Adrenal gland (tissue), 12 donors: ENCODE data around the gene SRC. TPM values are rescaled to one million over a fixed set of nuclear protein-coding genes. Genes with fewer than 3 reads are reported as not detected.
A peak's percentile ranks its signal among the peaks of the same experiment; 100 is the strongest.

Source experiments
- DNase-seq, 7 donors: peaks; one replicate each; pipeline ENCODE4 v3.0.0-alpha.2; 2019 to 2020
- H3K27ac ChIP-seq, 5 donors: fragments of 200-600 bp; sonication (generic) in 4 of 5; 1 replicate in 3 of 5; 2 replicates in 2 of 5; pipeline versions ENCODE4 v1.5.1 to v1.8.0; 2016 to 2020; ENCODE audit warnings: mild to moderate bottlenecking in 1 of 5
- H3K27me3 ChIP-seq: fragments of 200-600 bp; 2 replicates; pipeline ENCODE4 v1.8.0; 2021
- H3K36me3 ChIP-seq, 2 donors: fragments of 200-600 bp; replicated peaks in 1 of 2; 1 replicate in 1 of 2; 2 replicates in 1 of 2; pipeline versions ENCODE4 v1.5.1 to v1.8.0; 2018 to 2022
- H3K4me1 ChIP-seq, 2 donors: fragments of 200-600 bp; replicated peaks in 1 of 2; 1 replicate in 1 of 2; 2 replicates in 1 of 2; pipeline versions ENCODE4 v1.5.1 to v1.8.0; 2018 to 2021
- H3K4me3 ChIP-seq, 4 donors: fragments of 200-600 bp; sonication (generic) in 3 of 4; one replicate each; pipeline ENCODE4 v1.5.1; 2016 to 2018
- H3K9me3 ChIP-seq, 3 donors: fragments of 200-600 bp; sonication (generic) in 1 of 3; replicated peaks in 1 of 3; 1 replicate in 2 of 3; 2 replicates in 1 of 3; pipeline versions ENCODE4 v1.5.1 to v1.8.0; 2016 to 2021
- POLR2A ChIP-seq, 2 donors: fragments of 450-650 bp; IDR thresholded peaks; one replicate each; pipeline ENCODE4 v1.6.1; 2017; ENCODE audit warnings: antibody characterized with exemption in 2 of 2, mild to moderate bottlenecking in 2 of 2, moderate library complexity in 1 of 2
- WGBS, 4 donors: extraction: QIAGEN DNeasy Blood & Tissue Kit in 2 of 4; methylation state at CpG; one replicate each; pipeline versions ENCODE4 v1.1.5 to v1.1.7; 2013 to 2017; 5-methylcytosine and 5-hydroxymethylcytosine counted together
- intact Hi-C, 2 donors: fragments of 100-400 bp; cut with DNase I; formaldehyde crosslinking; loops; one replicate each; pipeline versions ENCODE4 v1.14.1 to v1.15.0; 2022 to 2023
- polyA plus RNA-seq, 3 donors: library from polyadenylated mRNA; stranded (reverse); fragments of 200-250 nt in 2 of 3; fragments of 350-450 nt in 1 of 3; fragmentation: Illumina TruSeq in 1 of 3; extraction: RNeasy Lipid Tissue Mini Kit (QIAGEN cat#74804) in 1 of 3; gene quantifications; one replicate each; pipeline ENCODE4 v1.2.3, GENCODE V29; 2013 to 2014
- total RNA-seq, 9 donors: library from RNA; depleted of rRNA in 4 of 9; stranded (reverse); fragments of >200 nt in 4 of 9; fragments of 120-200 nt in 1 of 9; fragmentation: NEBNext Ultra II Directional in 1 of 9; extraction: Animal tissue kit (Norgen Biotek cat#: 25700) in 1 of 9; gene quantifications; one replicate each; pipeline versions ENCODE4 v1.1.0 to v1.2.4, GENCODE V29; 2013 to 2023
- TF ChIP-seq, protein P1 (sequence below), 6 experiments: fragments of 450-650 bp in 4 of 6; fragments of 200-600 bp in 2 of 6; sonication (generic) in 1 of 6; IDR thresholded peaks; 1 replicate in 5 of 6; 2 replicates in 1 of 6; pipeline versions ENCODE4 v1.5.1 to v1.8.0; 2016 to 2021; ENCODE audit warnings: antibody characterized with exemption in 6 of 6, mild to moderate bottlenecking in 2 of 6, moderate library complexity in 1 of 6
- donor health status: healthy with polysubstance abuse.
- donor health status: Bipolar disorder and iron deficiency.
- donor health status: DM: yes; HTN: yes; CAD: no.
- donor health status: DM: no; HTN: no; CAD: no.
- donor health status: DM: no; HTN: no; CAD: no.
- donor health status: DM: yes; HTN: yes; CAD: no.

The SRC gene
- total and polyA plus RNA-seq, 12 donors: 10.6 to 83.0 (median 52.7) TPM

DNA sequence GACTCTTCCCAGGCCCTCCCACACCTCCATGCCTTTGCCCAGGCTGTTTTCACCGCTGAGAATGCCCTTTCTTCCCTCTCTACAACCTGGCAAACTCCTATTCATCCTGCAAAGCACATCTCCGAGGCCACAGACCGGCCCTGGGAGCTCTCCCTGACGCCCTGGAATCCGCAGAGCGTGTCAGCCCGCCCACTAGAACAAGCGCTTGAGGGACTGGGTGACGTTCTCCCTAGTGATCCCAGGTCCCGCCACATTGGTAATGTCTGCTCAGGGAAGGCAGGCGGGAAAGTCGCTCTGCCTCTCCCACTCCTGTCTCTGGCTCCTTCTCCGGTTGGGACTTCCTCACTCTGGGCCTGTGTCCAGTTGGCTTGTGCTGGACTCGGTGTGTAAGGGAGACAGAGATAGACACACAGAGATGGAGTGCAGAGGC is 61.6 kb downstream of the SRC start:
- WGBS, 4 donors: 58 to 70% (median 61%) methylated on average over 13 to 14 of the region's 14 CpGs
- peaks cover 7 to 18% of the 10 kb centered on the region in 2 donors for H3K4me1 ChIP-seq
- H3K9me3 ChIP-seq: no peaks in the 10 kb centered on the region
- no peaks in the 10 kb centered on the region for H3K27me3 ChIP-seq
- peaks cover 0 to 19% of the 10 kb centered on the region in 2 donors for H3K36me3 ChIP-seq
- TF ChIP-seq, protein P1, sequence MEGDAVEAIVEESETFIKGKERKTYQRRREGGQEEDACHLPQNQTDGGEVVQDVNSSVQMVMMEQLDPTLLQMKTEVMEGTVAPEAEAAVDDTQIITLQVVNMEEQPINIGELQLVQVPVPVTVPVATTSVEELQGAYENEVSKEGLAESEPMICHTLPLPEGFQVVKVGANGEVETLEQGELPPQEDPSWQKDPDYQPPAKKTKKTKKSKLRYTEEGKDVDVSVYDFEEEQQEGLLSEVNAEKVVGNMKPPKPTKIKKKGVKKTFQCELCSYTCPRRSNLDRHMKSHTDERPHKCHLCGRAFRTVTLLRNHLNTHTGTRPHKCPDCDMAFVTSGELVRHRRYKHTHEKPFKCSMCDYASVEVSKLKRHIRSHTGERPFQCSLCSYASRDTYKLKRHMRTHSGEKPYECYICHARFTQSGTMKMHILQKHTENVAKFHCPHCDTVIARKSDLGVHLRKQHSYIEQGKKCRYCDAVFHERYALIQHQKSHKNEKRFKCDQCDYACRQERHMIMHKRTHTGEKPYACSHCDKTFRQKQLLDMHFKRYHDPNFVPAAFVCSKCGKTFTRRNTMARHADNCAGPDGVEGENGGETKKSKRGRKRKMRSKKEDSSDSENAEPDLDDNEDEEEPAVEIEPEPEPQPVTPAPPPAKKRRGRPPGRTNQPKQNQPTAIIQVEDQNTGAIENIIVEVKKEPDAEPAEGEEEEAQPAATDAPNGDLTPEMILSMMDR (IDR thresholded peaks at IDR 0.05): no peak
- TF ChIP-seq POLR2A (IDR thresholded peaks at IDR 0.05): no peak
- no peak overlapping the region for H3K27ac ChIP-seq
- intact Hi-C loops: loop anchor here in 1 of 2 donors (10.0 kb wide), 1 partner anchor 117 kb away; the partner anchor contains the start of genes BLCAP and NNAT
- DNase-seq: peak in 2 of 7 donors; percentile 47 to 57
- H3K4me3 ChIP-seq: no peak overlapping the region

DNA sequence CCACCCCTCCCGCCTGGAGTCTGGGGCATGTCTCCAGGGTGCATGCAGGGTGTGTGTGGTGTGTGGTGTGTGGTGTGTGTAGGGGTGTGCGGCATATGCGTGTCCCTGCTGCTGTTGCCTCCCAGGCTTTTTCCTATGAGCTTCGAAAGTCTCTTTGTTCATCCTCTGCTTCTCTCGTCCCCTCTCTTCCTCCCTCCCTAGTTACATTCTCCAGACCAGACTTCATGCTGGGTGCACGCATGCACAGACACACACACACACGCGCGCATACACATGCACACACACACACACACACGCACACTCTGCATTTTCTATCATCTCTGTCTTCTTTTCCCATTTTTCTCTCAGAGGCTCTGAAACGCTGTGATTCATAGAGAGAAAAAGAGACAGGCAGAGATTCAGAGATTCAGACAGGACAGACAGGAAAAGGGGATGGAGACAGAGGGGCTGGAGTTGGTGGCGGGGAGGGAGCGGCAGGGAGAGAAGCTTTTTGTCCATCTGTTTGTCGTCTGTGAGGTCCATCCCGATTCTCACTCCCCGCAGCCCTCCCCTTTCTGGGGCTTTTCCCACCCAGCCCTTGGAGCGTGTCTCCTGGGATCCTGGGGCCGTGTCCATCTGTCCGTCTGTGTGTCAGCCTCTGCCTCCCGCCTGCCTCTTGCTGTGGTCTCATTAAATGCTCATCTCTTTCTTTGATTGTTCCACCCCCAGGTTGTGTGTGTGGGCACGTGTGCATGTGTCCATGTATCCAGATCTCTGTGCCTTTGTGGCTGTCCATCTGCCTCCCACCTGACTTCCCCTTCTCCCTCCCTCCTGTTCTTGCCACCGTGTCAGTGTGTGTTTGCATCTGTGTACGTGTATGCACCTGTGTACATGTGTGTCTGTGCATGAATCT is 62.6 kb downstream of the SRC start:
- no peak overlapping the region for H3K27ac ChIP-seq
- WGBS, 4 donors: 34 to 48% (median 41%) methylated on average over 23 of the region's 23 CpGs
- TF ChIP-seq, protein P1 (IDR thresholded peaks at IDR 0.05): no peak
- no peak for TF ChIP-seq POLR2A (IDR thresholded peaks at IDR 0.05)
- H3K9me3 ChIP-seq: no peaks in the 10 kb centered on the region
- H3K4me1 ChIP-seq: peaks cover 7 to 18% of the 10 kb centered on the region in 2 donors
- no peaks in the 10 kb centered on the region for H3K27me3 ChIP-seq
- peaks cover 0 to 9% of the 10 kb centered on the region in 2 donors for H3K36me3 ChIP-seq
- intact Hi-C loops: loop anchor here in 1 of 2 donors (10.0 kb wide), 1 partner anchor 116 kb away; the partner anchor contains the start of genes BLCAP and NNAT
- no peak for DNase-seq
- H3K4me3 ChIP-seq: no peak overlapping the region

DNA sequence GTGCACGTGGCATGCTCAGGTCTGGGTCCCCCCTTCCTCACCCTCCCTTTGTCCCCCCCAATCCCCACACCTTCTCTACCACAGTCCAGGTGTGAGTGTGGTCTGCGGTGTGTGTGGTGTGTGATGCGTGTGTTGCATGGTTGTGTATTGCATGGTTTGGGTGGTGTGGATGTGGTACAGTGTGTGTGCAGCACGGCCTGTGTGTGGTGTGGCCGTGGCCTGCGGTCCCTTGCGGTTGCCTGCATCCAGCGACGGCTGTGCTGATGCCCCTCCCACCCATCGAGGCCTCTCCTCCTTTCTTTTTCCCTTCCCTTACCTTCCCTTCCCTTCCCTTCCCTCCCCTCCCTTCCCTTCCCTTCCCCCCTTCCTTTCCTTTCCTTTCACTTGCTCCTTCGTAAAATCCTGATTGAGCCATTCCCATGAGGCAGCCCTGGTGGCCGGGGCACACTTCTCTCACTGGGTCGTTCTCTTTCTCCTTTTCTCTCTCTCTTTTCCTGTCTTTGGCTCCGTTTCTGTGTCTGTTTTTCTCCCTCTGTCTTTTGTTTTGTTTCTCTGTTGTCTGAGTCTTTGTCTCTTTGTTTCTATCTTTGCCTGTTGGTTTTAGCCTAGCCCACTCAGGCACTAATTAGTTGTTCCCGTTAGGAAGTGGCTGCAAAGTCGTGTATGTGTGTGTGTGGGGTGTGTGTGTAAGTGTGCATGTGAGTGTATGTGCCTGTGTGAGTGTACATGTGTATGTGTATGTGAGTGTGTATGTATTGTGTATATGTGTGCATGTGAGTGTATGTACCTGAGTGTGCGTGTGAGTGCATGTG is 65.7 kb downstream of the SRC start:
- TF ChIP-seq, protein P1 (IDR thresholded peaks at IDR 0.05): no peak
- no peak for TF ChIP-seq POLR2A (IDR thresholded peaks at IDR 0.05)
- 42 to 60% (median 46%) methylated on average over 15 to 17 of the region's 17 CpGs for WGBS, 4 donors
- H3K4me1 ChIP-seq: peaks cover 2 to 12% of the 10 kb centered on the region in 2 donors

DNA sequence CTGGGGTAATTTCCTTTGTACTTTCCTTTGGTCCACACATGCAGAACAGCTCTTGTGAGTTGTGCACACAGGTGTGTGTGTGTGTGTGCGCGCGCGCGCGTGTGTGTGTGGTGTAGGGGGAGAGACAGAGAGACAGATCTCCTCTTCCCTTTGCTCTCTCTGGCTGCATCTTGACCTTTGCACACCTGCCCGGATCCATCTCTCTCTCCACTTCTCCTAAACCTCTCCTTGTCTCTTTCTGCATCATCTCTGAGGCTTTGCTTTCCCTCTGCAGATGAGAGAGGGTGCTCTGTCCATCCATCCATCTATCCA is 67.0 kb downstream of the SRC start:
- no peaks in the 10 kb centered on the region for H3K27me3 ChIP-seq
- intact Hi-C loops: no loop called here
- no peak for DNase-seq
- H3K27ac ChIP-seq: no peak overlapping the region
- H3K36me3 ChIP-seq: no peaks in the 10 kb centered on the region
- H3K9me3 ChIP-seq: no peaks in the 10 kb centered on the region
- WGBS, 4 donors: 54 to 90% (median 75%) methylated on average over 7 of the region's 7 CpGs
- H3K4me1 ChIP-seq: peaks cover 0 to 5% of the 10 kb centered on the region in 2 donors
- no peak overlapping the region for H3K4me3 ChIP-seq
- no peak for TF ChIP-seq POLR2A (IDR thresholded peaks at IDR 0.05)
- TF ChIP-seq, protein P1 (IDR thresholded peaks at IDR 0.05): no peak

More for the DNA sequence above, 65.7 kb downstream of the SRC start:
- no peak for DNase-seq
- H3K27me3 ChIP-seq: no peaks in the 10 kb centered on the region
- peak overlapping the region in 1 of 4 donors; percentile 36 for H3K4me3 ChIP-seq
- no peaks in the 10 kb centered on the region for H3K9me3 ChIP-seq
- H3K27ac ChIP-seq: no peak overlapping the region
- intact Hi-C loops: no loop called here
- H3K36me3 ChIP-seq: no peaks in the 10 kb centered on the region
